HepG2 (cell line): ENCODE measurements around the gene GMEB2. TPM values are rescaled to one million over a fixed set of nuclear protein-coding genes. Genes with fewer than 3 reads are reported as not detected.

Experiments
- ARHGAP35 ChIP-seq: sonication (generic); formaldehyde crosslinking; IDR thresholded peaks from 2 replicates; pipeline ENCODE4 v1.9.0; 2022; ENCODE audit warnings: mild to moderate bottlenecking, inconsistent platforms, moderate library complexity, missing genetic modification reagents, borderline replicate concordance
- ARNTL ChIP-seq: sonication (generic); formaldehyde crosslinking; IDR thresholded peaks from 2 replicates; pipeline ENCODE4 v1.4.0; 2020; ENCODE audit warnings: mild to moderate bottlenecking, missing genetic modification reagents
- ATF4 ChIP-seq, 2 experiments: fragments of 450-650 bp in 1 of 2; sonication (generic) in 1 of 2; formaldehyde crosslinking; IDR thresholded peaks; 2 replicates each; pipeline versions ENCODE4 v1.5.0 to v1.8.0; 2020 to 2022; ENCODE audit warnings: mild to moderate bottlenecking in 1 of 2, missing genetic modification reagents in 1 of 2
- ESRRA ChIP-seq: sonication (generic); formaldehyde crosslinking; IDR thresholded peaks from 2 replicates; pipeline ENCODE4 v1.5.1; 2020; ENCODE audit warnings: mild to moderate bottlenecking, low read depth, missing genetic modification reagents
- IKZF5 ChIP-seq: IDR thresholded peaks from 2 replicates; pipeline ENCODE4 v1.6.1; 2018; ENCODE audit warnings: missing genetic modification reagents, mild to moderate bottlenecking, missing compliant biosample characterization
- KDM5A ChIP-seq: fragments of 200-600 bp; sonication (generic); IDR thresholded peaks from 2 replicates; pipeline ENCODE4 v1.7.0; 2018; ENCODE audit warnings: antibody characterized with exemption, mild to moderate bottlenecking, low read length, borderline replicate concordance
- MEF2D ChIP-seq: sonication (generic); formaldehyde crosslinking; IDR thresholded peaks from 2 replicates; pipeline ENCODE4 v1.5.1; 2020; ENCODE audit warnings: mild to moderate bottlenecking, missing genetic modification reagents
- MIER3 ChIP-seq: IDR thresholded peaks from 2 replicates; pipeline ENCODE4 v1.6.1; 2016; ENCODE audit warnings: missing compliant biosample characterization, borderline replicate concordance
- MYC ChIP-seq: sonication (generic); formaldehyde crosslinking; IDR thresholded peaks from 2 replicates; pipeline ENCODE4 v1.9.0; 2021; ENCODE audit warnings: missing genetic modification reagents, borderline replicate concordance
- MZF1 ChIP-seq: sonication (generic); formaldehyde crosslinking; IDR thresholded peaks from 2 replicates; pipeline ENCODE4 v1.8.1; 2023; ENCODE audit warnings: mild to moderate bottlenecking, missing genetic modification reagents, borderline replicate concordance
- NFKB2 ChIP-seq: sonication (generic); formaldehyde crosslinking; IDR thresholded peaks from 2 replicates; pipeline ENCODE4 v1.4.0; 2020; ENCODE audit warnings: missing genetic modification reagents, borderline replicate concordance
- PCBP1 ChIP-seq: fragments of 200-400 bp; formaldehyde crosslinking; IDR thresholded peaks from 2 replicates; pipeline ENCODE4 v1.6.1; 2017; ENCODE audit warnings: mild to moderate bottlenecking, low read depth, low read length, borderline replicate concordance
- RFXANK ChIP-seq: IDR thresholded peaks from 2 replicates; pipeline ENCODE4 v1.6.1; 2016
- SP4 ChIP-seq: sonication (generic); formaldehyde crosslinking; IDR thresholded peaks from 2 replicates; pipeline ENCODE4 v1.8.1; 2023; ENCODE audit warnings: mild to moderate bottlenecking, missing genetic modification reagents
- SRSF4 ChIP-seq: fragments of 200-400 bp; formaldehyde crosslinking; IDR thresholded peaks from one replicate; pipeline ENCODE4 v1.6.1; 2018; ENCODE audit warnings: mild to moderate bottlenecking, low read depth, low read length, moderate library complexity; ENCODE audit not compliant: poor library complexity, severe bottlenecking
- ZBTB10 ChIP-seq: sonication (generic); formaldehyde crosslinking; IDR thresholded peaks from 2 replicates; pipeline ENCODE4 v1.4.0; 2020; ENCODE audit warnings: missing genetic modification reagents, borderline replicate concordance
- ZFP62 ChIP-seq: sonication (generic); formaldehyde crosslinking; IDR thresholded peaks from 2 replicates; pipeline ENCODE4 v1.4.0; 2020; ENCODE audit warnings: missing genetic modification reagents
- ZNF101 ChIP-seq: sonication (generic); formaldehyde crosslinking; IDR thresholded peaks from 2 replicates; pipeline ENCODE4 v1.4.0; 2020; ENCODE audit warnings: mild to moderate bottlenecking, low read depth, missing genetic modification reagents, borderline replicate concordance
- ZNF160 ChIP-seq: sonication (generic); formaldehyde crosslinking; IDR thresholded peaks from 2 replicates; pipeline ENCODE4 v1.8.0; 2022; ENCODE audit warnings: mild to moderate bottlenecking, inconsistent platforms, missing genetic modification reagents
- ZNF343 ChIP-seq: sonication (generic); formaldehyde crosslinking; IDR thresholded peaks from 2 replicates; pipeline ENCODE4 v1.4.0; 2020; ENCODE audit warnings: mild to moderate bottlenecking, missing genetic modification reagents
- ZNF460 ChIP-seq: sonication (generic); formaldehyde crosslinking; IDR thresholded peaks from 2 replicates; pipeline ENCODE4 v1.5.1; 2020; ENCODE audit warnings: missing genetic modification reagents, mild to moderate bottlenecking, borderline replicate concordance
- ZNF629 ChIP-seq: sonication (generic); formaldehyde crosslinking; conservative IDR thresholded peaks from 2 replicates; pipeline ENCODE4 v1.5.0; 2020; ENCODE audit warnings: missing genetic modification reagents
- ZNF850 ChIP-seq: sonication (generic); formaldehyde crosslinking; conservative IDR thresholded peaks from 2 replicates; pipeline ENCODE4 v1.9.0; 2021; ENCODE audit warnings: mild to moderate bottlenecking, missing genetic modification reagents
- ZNF891 ChIP-seq: sonication (generic); formaldehyde crosslinking; IDR thresholded peaks from 2 replicates; pipeline ENCODE4 v1.5.0; 2020; ENCODE audit warnings: mild to moderate bottlenecking, missing genetic modification reagents
- ZZZ3 ChIP-seq: sonication (generic); formaldehyde crosslinking; IDR thresholded peaks from 2 replicates; pipeline ENCODE4 v1.4.0; 2020; ENCODE audit warnings: missing genetic modification reagents, mild to moderate bottlenecking, borderline replicate concordance
- polyA plus RNA-seq, 8 experiments: library from polyadenylated mRNA; depleted of rRNA in 3 of 8; stranded (reverse) in 7 of 8; unstranded in 1 of 8; fragments of >200 nt; fragmentation: Illumina TruSeq in 4 of 8; extraction: Trizol in 4 of 8; gene quantifications; 2 replicates each; pipeline versions ENCODE4 v1.2.1 to v1.2.3, GENCODE V29; 2011 to 2016; ENCODE audit warnings: low read depth in 4 of 8, missing spikeins in 1 of 8, mixed read lengths in 1 of 8; ENCODE audit not compliant: insufficient read depth in 1 of 8
- total RNA-seq, 5 experiments: library from RNA; depleted of rRNA; stranded (reverse); fragments of >200 nt; fragmentation: Illumina TruSeq; extraction: Trizol; gene quantifications; 2 replicates each; pipeline ENCODE4 v1.2.3, GENCODE V29; 2016; ENCODE audit warnings: low read depth in 1 of 5

GMEB2 gene
- total and polyA plus RNA-seq, 2 of the 13 experiments (the other 11 are each of a cell fraction or from before 2014, with no cell fraction given): 10.6 to 12.4 TPM

- 0 out of 2 replicates have a peak, but pooled peaks have one; percentile 62 for TF ChIP-seq RFXANK (CRISPR knock-in tag)
- peak; percentile 90 for TF ChIP-seq ARNTL (CRISPR knock-in tag)
- TF ChIP-seq NFKB2 (CRISPR knock-in tag): peak; percentile 98
- TF ChIP-seq ESRRA (CRISPR knock-in tag): peak; percentile 50; the same call in 1 of the 2 replicates
- peak; percentile 97 for TF ChIP-seq MYC (CRISPR knock-in tag)
- no peak for TF ChIP-seq MZF1 (CRISPR knock-in tag)
- TF ChIP-seq ZFP62 (CRISPR knock-in tag): peak; percentile 62; the same call in 1 of the 2 replicates
- TF ChIP-seq ZZZ3: peak; percentile 91; the same call in 1 of the 2 replicates
- TF ChIP-seq ARHGAP35 (CRISPR knock-in tag): peak; percentile 98
- peak; percentile 70; the same call in 1 of the 2 replicates for TF ChIP-seq SP4 (CRISPR knock-in tag)
- TF ChIP-seq IKZF5 (CRISPR knock-in tag): peak; percentile 81
- no peak for TF ChIP-seq PCBP1
- TF ChIP-seq ZNF160 (CRISPR knock-in tag): peak; percentile 92
- 0 out of 2 replicates have a peak, but pooled peaks have one; percentile 82 for TF ChIP-seq MIER3 (CRISPR knock-in tag)
- TF ChIP-seq ZBTB10 (CRISPR knock-in tag): peak; percentile 90; the same call in 1 of the 2 replicates
- TF ChIP-seq ZNF629 (CRISPR knock-in tag): peak; percentile 37; the same call in 1 of the 2 replicates
- peak; percentile 9; the same call in 1 of the 2 replicates for TF ChIP-seq ZNF850 (CRISPR knock-in tag)
- TF ChIP-seq ATF4 (CRISPR knock-in tag; IDR thresholded peaks at IDR 0.05): peak in 1 of 2 experiments; percentile 66; a peak in 2 of 4 replicates
- peak; percentile 60; the same call in 1 of the 2 replicates for TF ChIP-seq KDM5A
- peak; percentile 64; the same call in 1 of the 2 replicates for TF ChIP-seq ZNF343
- no peak for TF ChIP-seq ZNF101 (CRISPR knock-in tag)
- no peak for TF ChIP-seq ZNF460 (CRISPR knock-in tag)
- TF ChIP-seq ZNF891: peak; percentile 92
- TF ChIP-seq MEF2D (CRISPR knock-in tag): no peak
- TF ChIP-seq SRSF4: no peak
Observed at GRCh38 chr20:63627129-63627750, 339 bp upstream of the GMEB2 start (continued).
